H1 (cell line): ENCODE measurements around the gene OSBPL2. TPM values are rescaled to one million over a fixed set of nuclear protein-coding genes. Genes with fewer than 3 reads are reported as not detected.

ENCODE experiments used
- CTCF ChIA-PET: fragments of 300-600 bp; sonication (Branson Sonifier 250); formaldehyde crosslinking; loops from one replicate; lab custom pipeline; 2021; ENCODE audit not compliant: partially characterized antibody; lab: Charles Lee
- POLR2A ChIA-PET: fragments of 300-600 bp; sonication (Branson Sonifier 250); formaldehyde crosslinking; loops from one replicate; lab custom pipeline; 2021; ENCODE audit warnings: inconsistent platforms; ENCODE audit not compliant: partially characterized antibody; lab: Charles Lee
- DNase-seq, 2 experiments: peaks; one replicate each; pipeline versions ENCODE4 v3.0.0 to v3.0.0-alpha.2; 2010 to 2022; ENCODE audit warnings: low spot score in 2 of 2, low read depth in 1 of 2, mixed read lengths in 1 of 2
- FAIRE-seq: peaks from 2 replicates; lab custom pipeline; 2011; peaks lifted over from hg19 to GRCh38; lab: Jason Lieb, UNC
- H2AFZ ChIP-seq: 2 replicates; pipeline ENCODE4 v1.8.1; 2012; ENCODE audit warnings: low read length, inconsistent platforms
- H2AK5ac ChIP-seq: 2 replicates; pipeline ENCODE4 v1.6.1; 2013; ENCODE audit warnings: low read depth, low read length
- H2BK120ac ChIP-seq: replicated peaks from 2 replicates; pipeline ENCODE3; 2013; ENCODE audit warnings: low read depth, low read length, inconsistent platforms
- H2BK12ac ChIP-seq: 2 replicates; pipeline ENCODE4 v1.6.1; 2013; ENCODE audit warnings: low read depth, low read length
- H2BK15ac ChIP-seq: 2 replicates; pipeline ENCODE4 v1.6.1; 2013; ENCODE audit warnings: low read length
- H2BK20ac ChIP-seq: 2 replicates; pipeline ENCODE4 v1.6.1; 2013; ENCODE audit warnings: low read length
- H2BK5ac ChIP-seq: 2 replicates; pipeline ENCODE4 v1.6.1; 2013; ENCODE audit warnings: low read depth, low read length
- H3K14ac ChIP-seq: 2 replicates; pipeline ENCODE4 v1.6.1; 2013; ENCODE audit warnings: inconsistent platforms; ENCODE audit not compliant: insufficient read length
- H3K18ac ChIP-seq: 2 replicates; pipeline ENCODE4 v1.6.1; 2013; ENCODE audit warnings: low read length; ENCODE audit errors: extremely low read depth
- H3K23ac ChIP-seq: 2 replicates; pipeline ENCODE4 v1.6.1; 2013; ENCODE audit warnings: inconsistent platforms; ENCODE audit not compliant: insufficient read length
- H3K23me2 ChIP-seq: 2 replicates; pipeline ENCODE4 v1.6.1; 2013; ENCODE audit warnings: low read depth, low read length
- H3K27ac ChIP-seq: 2 replicates; pipeline ENCODE4 v1.6.1; 2011; ENCODE audit warnings: low read depth, low read length, inconsistent platforms
- H3K27me3 ChIP-seq, 4 experiments: replicated peaks in 1 of 4; 1 replicate in 1 of 4; 2 replicates in 3 of 4; pipeline versions ENCODE4 v1.6.1 to v1.8.1; 2011 to 2013; ENCODE audit warnings: low read length in 3 of 4, mild to moderate bottlenecking in 3 of 4, inconsistent platforms in 2 of 4, mixed read lengths in 2 of 4, moderate library complexity in 1 of 4; ENCODE audit not compliant: control insufficient read depth in 3 of 4, insufficient read depth in 3 of 4; ENCODE audit errors: extremely low read depth in 1 of 4
- H3K36me3 ChIP-seq, 4 experiments: 2 replicates each; pipeline versions ENCODE4 v1.6.1 to v1.8.1; 2011 to 2013; ENCODE audit warnings: mild to moderate bottlenecking in 4 of 4, low read length in 3 of 4, moderate library complexity in 2 of 4, control low read depth in 1 of 4, inconsistent platforms in 1 of 4; ENCODE audit not compliant: insufficient read depth in 4 of 4, control insufficient read depth in 2 of 4
- H3K4ac ChIP-seq: replicated peaks from 2 replicates; pipeline ENCODE3; 2013; ENCODE audit warnings: low read length, low read depth, mixed read lengths, inconsistent platforms; ENCODE audit not compliant: insufficient read length
- H3K4me1 ChIP-seq, 4 experiments: replicated peaks in 1 of 4; 1 replicate in 1 of 4; 2 replicates in 3 of 4; pipeline versions ENCODE4 v1.6.1 to v1.8.1; 2011 to 2013; ENCODE audit warnings: low read length in 3 of 4, inconsistent platforms in 2 of 4, mixed read lengths in 1 of 4; ENCODE audit not compliant: insufficient read depth in 4 of 4, control insufficient read depth in 3 of 4
- H3K4me2 ChIP-seq, 2 experiments: 2 replicates each; pipeline versions ENCODE4 v1.6.1 to v1.8.1; 2011 to 2013; ENCODE audit warnings: low read depth in 2 of 2, low read length in 2 of 2, control low read depth in 1 of 2, inconsistent platforms in 1 of 2, mild to moderate bottlenecking in 1 of 2; ENCODE audit not compliant: insufficient read depth in 1 of 2
- H3K4me3 ChIP-seq, 4 experiments: fragments of 200-600, 300-600 bp in 1 of 4; sonication (generic), shearing (Covaris generic), sonication (Bioruptor Twin) in 1 of 4; 2 replicates each; pipeline versions ENCODE4 v1.5.1 to v1.8.1; 2011 to 2016; ENCODE audit warnings: low read length in 4 of 4, low read depth in 3 of 4, control low read depth in 2 of 4, inconsistent platforms in 2 of 4, mild to moderate bottlenecking in 2 of 4, mixed read lengths in 1 of 4, moderate library complexity in 1 of 4; ENCODE audit not compliant: insufficient read depth in 2 of 4; ENCODE audit errors: extremely low read depth in 1 of 4
- H3K56ac ChIP-seq: replicated peaks from 2 replicates; pipeline ENCODE3; 2013; ENCODE audit warnings: low read depth, mild to moderate bottlenecking, mixed read lengths, low read length, inconsistent platforms; ENCODE audit not compliant: insufficient read length
- H3K79me1 ChIP-seq: 2 replicates; pipeline ENCODE4 v1.6.1; 2013; ENCODE audit warnings: low read depth, low read length, control low read depth
- H3K79me2 ChIP-seq, 2 experiments: 2 replicates each; pipeline versions ENCODE4 v1.6.1 to v1.8.1; 2012 to 2013; ENCODE audit warnings: low read length in 2 of 2, mild to moderate bottlenecking in 2 of 2, inconsistent platforms in 1 of 2; ENCODE audit not compliant: insufficient read depth in 2 of 2, control insufficient read depth in 1 of 2
- H3K9ac ChIP-seq, 4 experiments: replicated peaks in 1 of 4; 1 replicate in 1 of 4; 2 replicates in 3 of 4; pipeline versions ENCODE4 v1.6.1 to v1.8.1; 2011 to 2013; ENCODE audit warnings: low read depth in 3 of 4, low read length in 3 of 4, control low read depth in 2 of 4, mild to moderate bottlenecking in 2 of 4, moderate library complexity in 2 of 4, inconsistent platforms in 1 of 4; ENCODE audit errors: extremely low read depth in 1 of 4
- H3K9me3 ChIP-seq, 2 experiments: 2 replicates each; pipeline versions ENCODE4 v1.6.1 to v1.8.1; 2012 to 2013; ENCODE audit warnings: mild to moderate bottlenecking in 2 of 2, moderate library complexity in 2 of 2, control low read depth in 1 of 2, inconsistent platforms in 1 of 2, low read depth in 1 of 2, low read length in 1 of 2, mixed read lengths in 1 of 2; ENCODE audit not compliant: insufficient read depth in 2 of 2
- H4K20me1 ChIP-seq, 2 experiments: replicated peaks in 1 of 2; 2 replicates each; pipeline versions ENCODE3 to v1.8.1; 2011 to 2013; ENCODE audit warnings: inconsistent platforms in 2 of 2, low read length in 2 of 2, mild to moderate bottlenecking in 1 of 2; ENCODE audit not compliant: insufficient read depth in 2 of 2, control insufficient read depth in 1 of 2
- H4K5ac ChIP-seq: 2 replicates; pipeline ENCODE4 v1.6.1; 2013; ENCODE audit warnings: low read length, low read depth, mixed read lengths, inconsistent platforms; ENCODE audit not compliant: insufficient read length
- H4K8ac ChIP-seq: 2 replicates; pipeline ENCODE4 v1.8.0; 2013; ENCODE audit warnings: mild to moderate bottlenecking, moderate library complexity, low read length, inconsistent platforms; ENCODE audit not compliant: insufficient read depth; ENCODE audit errors: extremely low read depth
- H4K91ac ChIP-seq: replicated peaks from 2 replicates; pipeline ENCODE3; 2013; ENCODE audit warnings: low read length, mixed read lengths, inconsistent platforms; ENCODE audit not compliant: insufficient read length
- EP300 ChIP-seq, 2 experiments: IDR thresholded peaks; 1 replicate in 1 of 2; 2 replicates in 1 of 2; pipeline ENCODE4 v1.6.1; 2011 to 2012; ENCODE audit warnings: low read depth in 2 of 2, low read length in 2 of 2, mild to moderate bottlenecking in 2 of 2, borderline replicate concordance in 1 of 2, inconsistent platforms in 1 of 2, moderate library complexity in 1 of 2
- POLR2A ChIP-seq, 2 experiments: IDR thresholded peaks; 1 replicate in 1 of 2; 2 replicates in 1 of 2; pipeline ENCODE4 v1.6.1; 2011; ENCODE audit warnings: low read depth in 2 of 2, low read length in 2 of 2, mild to moderate bottlenecking in 2 of 2; ENCODE audit errors: control extremely low read depth in 1 of 2
- SIRT6 ChIP-seq: IDR thresholded peaks from one replicate; pipeline ENCODE4 v1.7.1; 2012; ENCODE audit warnings: low read length, inconsistent platforms
- TCF12 ChIP-seq: IDR thresholded peaks from 2 replicates; pipeline ENCODE4 v1.6.1; 2011; ENCODE audit warnings: low read depth, mild to moderate bottlenecking, low read length
- WGBS, 2 experiments: shearing (Covaris generic) in 1 of 2; methylation state at CpG; one replicate each; pipeline versions ENCODE4 v1.1.6 to v1.1.7; 2013 to 2015; ENCODE audit warnings: low lambda C conversion rate in 2 of 2, mixed read lengths in 2 of 2, inconsistent platforms in 1 of 2, low coverage in 1 of 2, missing lambda C conversion rate in 1 of 2; ENCODE audit not compliant: insufficient replicate concordance in 2 of 2, insufficient coverage in 1 of 2, insufficient read length in 1 of 2; ENCODE audit errors: extremely low coverage in 1 of 2, missing lambda C conversion rate in 1 of 2; 5-methylcytosine and 5-hydroxymethylcytosine counted together
- polyA plus RNA-seq, 7 experiments: library from polyadenylated mRNA; depleted of rRNA in 3 of 7; stranded (reverse) in 5 of 7; unstranded in 2 of 7; fragments of >200 nt in 5 of 7; fragments of 200-250 nt in 2 of 7; gene quantifications; 1 replicate in 5 of 7; 2 replicates in 1 of 7; 4 replicates in 1 of 7; pipeline versions ENCODE4 v1.2.1 to v1.2.3, GENCODE V29; 2011 to 2013; ENCODE audit warnings: missing spikeins in 2 of 7, mixed read lengths in 2 of 7
- total RNA-seq: library from RNA; stranded (reverse); fragmentation: NEBNext Ultra II Directional; extraction: Animal tissue kit (Norgen Biotek cat#: 25700); gene quantifications from 2 replicates; pipeline ENCODE4 v1.2.1, GENCODE V29; 2021
- TF ChIP-seq, protein P1 (sequence below): IDR thresholded peaks from 2 replicates; pipeline ENCODE4 v1.6.1; 2012; ENCODE audit warnings: inconsistent platforms
- TF ChIP-seq, protein P2 (sequence below), 3 experiments: IDR thresholded peaks; 1 replicate in 2 of 3; 2 replicates in 1 of 3; pipeline versions ENCODE4 v1.5.1 to v1.6.1; 2011; ENCODE audit warnings: low read length in 3 of 3, mild to moderate bottlenecking in 3 of 3, inconsistent platforms in 2 of 3, low read depth in 1 of 3, moderate library complexity in 1 of 3; ENCODE audit not compliant: insufficient read depth in 1 of 3; ENCODE audit errors: control extremely low read depth in 1 of 3

The OSBPL2 gene
- total and polyA plus RNA-seq, 2 of the 8 experiments (the other 6 are each of a cell fraction or from before 2014, with no cell fraction given): 11.7 to 42.4 TPM

DNA sequence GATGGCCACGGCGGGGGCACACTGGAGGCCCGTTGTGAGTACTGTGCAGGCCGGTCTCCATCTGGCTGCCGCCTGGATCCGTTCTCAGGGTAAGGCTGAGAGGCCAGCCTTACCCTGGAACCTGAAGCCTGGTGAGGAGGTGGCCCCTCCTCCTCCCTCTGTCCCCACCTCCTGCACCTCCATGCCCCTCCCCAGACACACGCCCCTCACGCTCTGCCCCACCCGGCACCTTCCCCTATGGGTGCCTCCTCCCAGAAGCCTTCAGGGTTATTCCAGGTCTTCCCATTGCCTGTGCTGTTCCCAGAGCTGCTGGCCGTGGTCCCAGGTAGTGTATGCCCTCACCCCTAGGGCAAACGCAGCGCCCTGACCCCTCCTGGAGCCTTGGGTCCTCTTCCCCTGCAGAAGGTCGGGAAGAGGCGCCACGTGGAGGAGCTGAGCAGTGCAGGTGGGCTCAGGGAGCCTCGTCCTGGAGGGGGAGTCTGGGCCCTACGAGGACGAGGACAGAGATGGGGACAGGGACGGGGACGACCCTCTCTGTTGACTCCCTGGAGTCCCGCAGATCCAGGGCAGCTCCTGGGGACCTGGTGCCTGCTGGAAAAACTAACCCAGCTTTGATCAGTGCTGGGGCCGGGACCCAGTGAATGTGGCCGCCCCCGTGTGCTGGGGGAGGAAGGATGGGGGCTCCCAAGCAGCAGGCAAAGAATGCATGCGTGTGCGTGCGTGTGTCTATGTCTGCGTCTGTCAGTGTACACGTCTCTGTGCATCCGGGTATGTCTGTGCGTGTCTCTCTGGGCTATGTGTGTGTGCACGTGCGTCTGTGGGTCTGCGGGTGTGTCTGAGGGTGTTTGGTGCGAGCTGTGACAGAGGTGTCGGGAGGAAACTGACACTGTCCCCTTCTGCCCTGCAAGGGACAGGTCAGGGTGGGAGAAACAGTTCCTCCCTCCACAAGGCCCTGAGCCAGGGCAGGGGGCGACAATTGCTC lies 10.1 kb upstream of the OSBPL2 start:
- H3K79me2 ChIP-seq: no peaks in the 10 kb centered on the region
- CTCF ChIA-PET: interaction anchor here (1.1 to 1.5 kb wide), 3 partner anchors 12 to 23 kb away, joined by 3 to 5 read pairs (median 3); no protein-coding TSS in a partner anchor
- POLR2A ChIA-PET: interaction anchor here (0.6 to 2.3 kb wide), 3 partner anchors 8 to 86 kb away, joined by 3 to 9 read pairs (median 3); partner anchors contain the start of gene PSMA7
- TF ChIP-seq, protein P1, sequence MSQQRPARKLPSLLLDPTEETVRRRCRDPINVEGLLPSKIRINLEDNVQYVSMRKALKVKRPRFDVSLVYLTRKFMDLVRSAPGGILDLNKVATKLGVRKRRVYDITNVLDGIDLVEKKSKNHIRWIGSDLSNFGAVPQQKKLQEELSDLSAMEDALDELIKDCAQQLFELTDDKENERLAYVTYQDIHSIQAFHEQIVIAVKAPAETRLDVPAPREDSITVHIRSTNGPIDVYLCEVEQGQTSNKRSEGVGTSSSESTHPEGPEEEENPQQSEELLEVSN: peak; percentile 97
- TF ChIP-seq POLR2A (IDR thresholded peaks at IDR 0.05; ENCODE audit: control extremely low read depth in 1 of 2, low read depth in 2 of 2, low read length in 2 of 2) (0 out of 3 replicates have a peak, but pooled peaks of 1 of the 2 experiments have one; percentile 17), SIRT6 (no peak), EP300 (IDR thresholded peaks at IDR 0.05; ENCODE audit: borderline replicate concordance in 1 of 2, low read depth in 2 of 2, low read length in 2 of 2) (no peak), TCF12 (0 out of 2 replicates have a peak, but pooled peaks have one; percentile 19)
- TF ChIP-seq, protein P2, sequence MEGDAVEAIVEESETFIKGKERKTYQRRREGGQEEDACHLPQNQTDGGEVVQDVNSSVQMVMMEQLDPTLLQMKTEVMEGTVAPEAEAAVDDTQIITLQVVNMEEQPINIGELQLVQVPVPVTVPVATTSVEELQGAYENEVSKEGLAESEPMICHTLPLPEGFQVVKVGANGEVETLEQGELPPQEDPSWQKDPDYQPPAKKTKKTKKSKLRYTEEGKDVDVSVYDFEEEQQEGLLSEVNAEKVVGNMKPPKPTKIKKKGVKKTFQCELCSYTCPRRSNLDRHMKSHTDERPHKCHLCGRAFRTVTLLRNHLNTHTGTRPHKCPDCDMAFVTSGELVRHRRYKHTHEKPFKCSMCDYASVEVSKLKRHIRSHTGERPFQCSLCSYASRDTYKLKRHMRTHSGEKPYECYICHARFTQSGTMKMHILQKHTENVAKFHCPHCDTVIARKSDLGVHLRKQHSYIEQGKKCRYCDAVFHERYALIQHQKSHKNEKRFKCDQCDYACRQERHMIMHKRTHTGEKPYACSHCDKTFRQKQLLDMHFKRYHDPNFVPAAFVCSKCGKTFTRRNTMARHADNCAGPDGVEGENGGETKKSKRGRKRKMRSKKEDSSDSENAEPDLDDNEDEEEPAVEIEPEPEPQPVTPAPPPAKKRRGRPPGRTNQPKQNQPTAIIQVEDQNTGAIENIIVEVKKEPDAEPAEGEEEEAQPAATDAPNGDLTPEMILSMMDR (IDR thresholded peaks at IDR 0.05; ENCODE audit: control extremely low read depth in 1 of 3, insufficient read depth in 1 of 3, low read depth in 1 of 3, low read length in 3 of 3): peak; percentile 3 to 29 (median 18)

More for the DNA sequence above, 10.1 kb upstream of the OSBPL2 start:
- H3K9me3 ChIP-seq: peaks cover 0 to 3% of the 10 kb centered on the region in 2 experiments; a peak in 1 of 4 replicates
- H3K56ac ChIP-seq: peak overlapping the region; percentile 97
- peaks cover 0 to 7% (median 5%) of the 10 kb centered on the region in 4 experiments; a peak in 5 of 7 replicates for H3K4me1 ChIP-seq
- H4K20me1 ChIP-seq: peaks cover 0 to 15% of the 10 kb centered on the region in 2 experiments
- H2BK20ac ChIP-seq: no peak overlapping the region
- H3K4ac ChIP-seq: peak overlapping the region; percentile 21
- no peak overlapping the region for H2BK5ac ChIP-seq
- peak overlapping the region; percentile 59; the same call in 1 of the 2 replicates for H2AK5ac ChIP-seq
- H4K5ac ChIP-seq: no peak overlapping the region
- peak overlapping the region in 1 of 2 experiments; percentile 47; a peak in 2 of 4 replicates for H3K4me2 ChIP-seq
- no peak overlapping the region for H3K18ac ChIP-seq
- H3K36me3 ChIP-seq: no peaks in the 10 kb centered on the region
- DNase-seq (no peak), FAIRE-seq (no peak)
- WGBS, 2 experiments: 74% methylated on average over 33 of the region's 37 CpGs; no CpG with 5 or more reads in 1 of the 2 experiments
- peak overlapping the region; percentile 68 for H2BK12ac ChIP-seq
- peaks cover 18% of the 10 kb centered on the region for H3K23me2 ChIP-seq
- no peak overlapping the region for H3K4me3 ChIP-seq
- no peak overlapping the region for H3K27ac ChIP-seq
- no peak overlapping the region for H3K14ac ChIP-seq
- H2AFZ ChIP-seq: no peak overlapping the region; the same call in 1 of the 2 replicates
- H2BK15ac ChIP-seq: no peak overlapping the region
- peak overlapping the region; percentile 73 for H4K91ac ChIP-seq
- no peak overlapping the region for H3K23ac ChIP-seq
- no peak overlapping the region for H3K9ac ChIP-seq
- H4K8ac ChIP-seq: no peak overlapping the region; the same call in 1 of the 2 replicates
- peaks cover 0 to 15% (median 3%) of the 10 kb centered on the region in 4 experiments; a peak in 3 of 7 replicates for H3K27me3 ChIP-seq
- H3K79me1 ChIP-seq: 0 out of 2 replicates have a peak, but pooled peaks cover 2% of the 10 kb centered on the region
- no peak overlapping the region for H2BK120ac ChIP-seq
